8988T (cell line): ENCODE measurements around the gene ACOT11.

ENCODE experiments used
- DNase-seq: peaks from one replicate; pipeline ENCODE4 v3.0.0; 2011

ACOT11 gene

DNA sequence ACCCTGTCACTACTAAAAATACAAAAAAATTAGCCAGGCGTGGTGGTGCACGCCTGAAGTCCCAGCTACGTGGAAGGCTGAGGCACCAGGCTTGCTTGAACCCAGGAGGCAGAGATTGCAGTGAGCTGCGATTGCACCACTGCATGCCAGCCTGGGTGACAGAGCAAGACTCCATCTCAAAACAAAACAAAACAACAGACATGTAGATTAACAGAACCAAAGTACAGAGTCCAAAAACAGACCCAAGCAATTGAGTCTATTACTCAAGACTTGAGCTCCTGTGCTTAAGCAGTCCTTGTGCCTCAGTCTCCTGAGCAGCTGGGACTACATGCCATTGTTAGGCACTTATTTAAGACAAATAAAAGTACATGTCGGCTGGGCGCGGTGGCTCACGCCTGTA is 9.5 kb upstream of the ACOT11 start:
- DNase-seq = no peak

DNA sequence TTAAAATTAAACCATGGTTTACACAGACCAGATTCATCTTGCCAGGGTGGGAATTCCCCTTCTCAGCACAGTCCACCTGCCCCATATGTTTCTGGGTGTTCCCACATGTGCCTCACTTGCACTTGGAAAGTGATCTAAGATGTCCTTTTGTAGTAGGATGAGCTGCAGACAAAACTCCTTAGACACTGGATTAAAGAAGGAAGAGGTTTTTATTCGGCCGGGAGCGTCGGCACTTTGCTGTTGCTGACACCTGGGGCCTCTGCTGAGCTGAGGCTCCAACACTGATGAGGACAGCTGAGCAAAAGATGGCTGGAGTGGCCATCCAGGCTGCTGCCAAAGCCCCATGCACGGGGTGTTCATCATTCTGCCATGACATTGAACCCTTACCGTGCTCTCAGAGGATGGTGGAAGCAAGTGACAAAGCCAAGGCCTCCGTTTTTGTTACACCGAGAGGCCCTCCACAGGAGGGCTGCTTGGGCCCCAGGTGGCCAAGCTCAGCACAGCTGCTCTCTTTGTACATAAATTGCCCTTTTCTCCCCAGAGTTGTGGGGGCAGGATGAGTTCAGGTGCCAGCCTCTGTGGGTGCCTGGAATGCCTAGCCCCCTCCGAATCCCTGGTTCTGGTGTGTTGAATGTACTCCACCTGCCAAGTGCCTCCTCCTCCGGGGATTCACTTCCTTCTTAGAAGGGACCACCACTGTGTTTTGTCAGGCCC is 7.3 kb upstream of the ACOT11 start:
- no peak for DNase-seq

DNA sequence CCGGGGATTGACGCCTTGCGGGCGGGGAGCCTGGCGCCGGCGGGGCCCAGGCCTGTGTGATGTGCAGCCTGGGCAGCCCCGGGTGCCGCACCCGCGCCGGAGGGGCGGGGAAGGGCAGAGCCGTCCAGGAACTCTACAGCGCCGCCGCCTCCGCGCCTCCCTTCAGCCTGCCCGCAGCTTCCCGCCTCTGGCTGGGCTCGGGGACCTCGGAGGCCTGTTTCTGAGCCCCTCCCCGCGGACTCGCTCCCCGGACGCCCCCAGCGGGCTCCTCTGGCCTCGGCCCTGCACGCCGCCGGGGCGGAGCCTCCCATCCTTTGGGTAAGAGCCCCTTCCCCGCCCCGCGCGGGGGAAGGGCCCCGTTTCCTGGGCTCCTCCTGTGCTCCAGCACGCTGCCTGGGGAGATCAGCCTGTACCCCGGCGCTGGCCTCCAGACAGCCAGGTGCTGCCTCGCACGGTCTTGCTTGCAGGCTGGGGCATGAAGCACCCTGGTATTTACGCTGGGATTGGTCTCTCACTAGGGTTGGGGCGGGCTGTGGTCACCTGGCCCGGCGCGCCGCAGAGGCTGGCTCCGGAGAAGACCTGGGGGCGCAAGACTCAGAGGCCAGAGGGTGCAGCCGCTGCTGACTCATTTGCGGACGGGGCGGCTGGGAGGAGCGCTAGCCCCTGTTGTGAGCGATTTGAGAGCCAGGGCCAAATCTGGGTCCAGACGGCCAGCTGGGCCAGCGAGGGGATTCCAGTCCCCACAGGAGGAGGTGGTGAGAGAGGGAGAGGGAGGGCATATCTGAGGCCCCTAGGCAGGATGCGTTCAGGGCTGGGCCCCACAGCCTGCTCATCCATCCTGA is 5.7 kb upstream of the ACOT11 start:
- DNase-seq = peak; percentile 49

DNA sequence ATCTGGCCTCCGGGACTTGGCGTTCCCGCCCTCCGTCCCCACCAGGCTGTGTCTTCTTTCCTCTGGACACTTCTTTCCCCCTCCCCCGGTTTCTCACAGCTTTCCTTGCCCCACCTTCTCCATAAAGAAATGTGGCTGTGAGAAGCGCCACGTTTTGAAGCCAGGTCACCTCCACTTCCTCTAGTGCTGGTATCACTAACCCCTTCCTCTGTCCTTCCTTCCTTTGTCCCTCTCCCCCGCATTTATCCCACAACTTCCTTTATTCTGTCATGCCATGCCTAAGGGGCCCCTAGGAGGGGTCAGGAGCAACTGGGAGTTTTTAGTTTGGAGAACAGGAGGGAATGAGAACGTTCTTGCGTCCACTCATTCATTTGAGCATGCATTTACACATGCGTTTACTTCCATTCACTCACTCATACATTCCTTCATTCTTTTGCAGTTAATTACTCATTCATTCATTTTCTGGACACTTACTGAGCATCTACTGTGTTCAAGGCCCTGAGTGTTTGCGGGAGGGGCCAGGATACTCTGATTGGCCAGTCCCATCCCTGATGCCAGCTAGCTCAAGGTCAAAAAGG is 5.0 kb upstream of the ACOT11 start:
- DNase-seq = no peak

DNA sequence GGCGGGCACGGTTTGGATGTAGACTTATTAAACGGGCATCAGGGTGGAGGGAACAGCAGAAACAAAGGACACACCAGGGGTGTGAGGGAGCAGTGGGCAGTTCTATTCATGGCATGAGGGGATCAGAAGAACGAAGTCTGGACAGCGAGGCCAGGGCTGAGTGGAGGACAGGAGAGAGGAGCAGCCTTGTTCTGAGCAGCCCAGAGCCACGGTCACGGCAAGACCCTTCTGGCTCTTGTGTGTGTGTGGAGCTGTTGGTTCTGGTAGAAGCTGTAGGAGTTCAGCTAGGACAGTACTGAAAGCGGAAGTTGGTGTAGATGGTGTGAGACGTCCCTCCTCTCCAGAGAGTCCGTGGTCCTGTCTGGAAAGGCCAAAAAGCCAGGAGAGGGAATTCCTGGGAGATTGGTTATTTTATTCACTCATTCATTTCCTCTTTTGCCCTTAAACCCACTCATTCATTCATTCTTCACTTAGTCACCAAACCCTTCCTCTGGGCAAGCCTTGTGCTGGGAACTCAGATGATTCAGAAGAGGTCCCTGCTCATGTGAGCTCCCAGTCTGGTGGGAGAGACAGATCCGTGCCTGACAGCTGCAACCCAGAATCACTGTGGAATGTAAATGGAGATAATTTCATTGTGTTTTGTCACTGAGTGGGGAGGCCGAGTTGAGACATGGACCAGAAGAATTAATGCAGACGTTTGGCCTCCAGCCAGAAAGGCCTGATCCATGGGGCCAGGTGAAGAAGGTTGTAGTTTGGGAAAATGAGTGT is 4.1 kb upstream of the ACOT11 start:
- no peak for DNase-seq

DNA sequence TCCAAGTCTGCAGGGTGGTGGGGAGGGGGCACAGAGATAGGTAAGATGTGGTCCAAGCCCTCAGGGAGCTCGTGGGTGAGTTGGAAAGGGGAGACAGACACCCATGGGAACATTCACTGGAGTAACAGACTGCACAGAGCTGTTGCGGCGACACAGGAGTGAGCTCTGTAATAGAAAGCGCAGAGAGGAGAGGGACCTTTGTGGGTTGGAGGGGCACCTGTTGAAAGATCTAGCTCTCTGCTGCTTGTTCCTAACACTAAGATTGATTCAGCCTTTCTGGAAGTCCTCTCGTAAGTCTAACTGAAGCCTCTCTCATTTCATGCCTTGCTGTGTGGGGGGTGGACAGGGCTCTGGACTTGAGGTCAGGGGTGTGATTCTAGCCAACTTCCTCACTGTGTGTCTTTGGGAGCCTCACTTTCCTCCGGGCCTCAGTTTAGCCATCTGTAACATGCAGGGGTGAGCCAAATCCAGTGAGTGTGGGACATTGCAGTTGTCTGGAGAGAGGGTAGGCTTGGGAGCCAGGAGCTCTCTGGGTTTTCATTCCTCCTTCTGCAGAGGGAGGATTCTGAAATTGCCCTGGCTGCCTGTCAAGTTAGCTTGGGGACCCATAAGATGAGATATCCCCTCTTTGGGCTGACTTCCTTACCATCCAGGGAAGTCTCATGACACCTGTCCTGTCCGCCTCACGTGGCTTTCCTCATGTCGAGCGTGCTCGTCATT is 2.0 kb upstream of the ACOT11 start:
- DNase-seq = no peak

- DNase-seq = no peak
These were observed 1.2 kb upstream of the ACOT11 start for GRCh38 chr1:54546651-54547401.

- DNase-seq = no peak
These were observed 489 bp downstream of the ACOT11 start for GRCh38 chr1:54548389-54549044.

DNA sequence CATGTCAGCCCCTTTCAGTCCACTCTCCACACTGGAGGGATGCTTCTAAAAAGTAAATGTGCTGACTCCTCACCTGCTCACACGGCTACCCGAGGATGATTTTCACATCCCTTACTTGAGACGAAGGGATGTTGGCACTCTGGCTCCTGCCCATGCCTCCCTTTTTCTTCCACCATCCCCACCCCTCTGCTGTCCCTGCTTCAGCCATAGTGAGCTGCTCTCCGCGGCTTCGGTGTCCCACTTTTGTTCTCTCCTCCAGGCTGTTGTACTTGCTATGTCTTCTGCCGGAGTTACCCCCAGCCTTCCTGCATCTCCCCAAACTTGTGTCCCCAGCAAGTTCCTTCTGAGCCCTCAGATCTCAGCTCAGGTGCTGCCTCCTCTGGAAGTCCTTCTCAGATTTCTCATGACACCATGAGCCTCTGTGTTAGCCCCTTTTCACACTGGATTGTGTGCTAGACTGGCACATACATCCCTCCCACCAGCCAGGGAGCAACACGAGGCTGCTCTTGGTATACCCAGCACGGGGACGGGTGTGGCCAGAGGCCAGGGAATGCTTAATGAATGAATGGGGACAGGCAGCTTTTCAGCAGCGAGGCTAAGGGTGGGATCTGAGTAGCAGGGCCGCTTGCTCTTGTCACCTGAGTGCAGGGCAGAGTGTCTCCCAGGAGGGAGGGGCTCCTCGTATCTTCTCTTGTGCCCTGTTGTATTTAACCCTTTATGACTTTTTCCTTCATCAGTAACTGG is 1.3 kb downstream of the ACOT11 start:
- no peak for DNase-seq

DNA sequence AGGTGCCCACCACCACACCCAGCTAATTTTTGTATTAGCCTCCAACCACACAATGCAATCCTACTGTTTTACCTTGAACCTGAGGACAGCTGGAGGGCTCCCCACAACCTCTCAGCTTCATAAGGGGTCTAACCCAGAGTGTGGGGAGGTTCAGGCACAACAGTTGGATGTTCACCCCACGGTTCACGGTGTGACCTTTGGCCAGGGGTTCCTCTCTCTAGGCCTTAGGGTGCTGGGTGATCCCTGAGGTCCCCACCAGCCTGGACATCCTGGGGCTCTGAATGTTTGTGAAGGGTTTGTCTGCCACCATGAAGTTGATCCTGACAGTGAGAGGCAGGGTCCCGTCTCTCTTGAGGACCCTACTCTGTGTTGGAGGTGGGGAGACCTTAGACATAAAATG is 3.9 kb downstream of the ACOT11 start:
- no peak for DNase-seq

DNA sequence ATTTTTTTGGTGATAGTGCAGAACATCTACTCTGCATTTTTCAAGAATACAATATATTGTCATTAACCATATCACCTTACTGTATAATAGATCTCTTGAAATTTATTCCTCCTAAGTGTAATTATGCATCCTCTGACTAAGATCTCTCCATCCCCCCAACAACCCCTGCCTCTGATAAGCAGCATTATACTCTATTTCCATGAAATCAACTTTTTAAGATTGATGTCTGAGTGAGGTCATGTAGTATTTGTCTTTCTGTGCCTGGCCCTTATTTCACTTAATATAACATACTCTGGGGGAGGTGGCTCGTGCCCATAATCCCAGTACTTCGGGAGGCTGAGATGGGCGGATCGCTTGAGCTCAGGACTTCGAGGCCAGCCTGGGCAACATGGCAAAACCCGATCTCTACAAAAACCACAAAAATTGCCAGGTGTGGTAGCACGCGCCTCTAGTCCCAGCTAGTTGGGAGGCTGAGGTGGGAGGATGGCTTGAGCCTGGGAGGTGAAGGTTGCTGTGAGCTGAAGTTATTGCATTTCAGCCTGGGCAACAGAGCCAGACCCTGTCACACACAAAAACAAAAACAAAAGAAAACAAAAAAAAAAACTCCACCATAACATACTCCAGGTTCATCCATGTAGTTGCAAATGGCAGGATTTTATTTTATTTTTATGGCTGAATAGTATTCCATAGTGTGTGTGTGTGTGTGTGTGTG is 5.7 kb downstream of the ACOT11 start:
- DNase-seq = no peak

DNA sequence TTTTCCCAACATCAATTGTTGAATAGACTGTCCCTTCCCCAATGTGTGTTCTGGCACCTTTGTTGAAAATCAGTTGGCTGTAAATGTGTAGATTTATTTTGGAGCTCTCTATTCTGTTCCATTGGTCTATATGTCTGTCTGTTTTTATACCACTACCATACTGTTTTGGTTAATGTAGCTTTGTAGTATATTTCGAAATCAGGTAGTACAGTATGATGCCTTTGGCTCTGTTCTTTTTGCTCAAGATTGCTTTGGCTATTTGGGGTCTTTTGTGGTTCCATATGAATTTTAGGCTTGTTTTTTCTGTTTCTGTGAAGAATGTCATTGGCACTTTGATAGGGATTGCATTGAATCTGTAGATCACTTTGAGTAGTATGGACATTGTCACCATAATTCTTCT is 8.1 kb downstream of the ACOT11 start:
- DNase-seq = no peak

GRCh38 chr1:54557671-54558355 is 9.8 kb downstream of the ACOT11 start:
- DNase-seq = no peak

DNA sequence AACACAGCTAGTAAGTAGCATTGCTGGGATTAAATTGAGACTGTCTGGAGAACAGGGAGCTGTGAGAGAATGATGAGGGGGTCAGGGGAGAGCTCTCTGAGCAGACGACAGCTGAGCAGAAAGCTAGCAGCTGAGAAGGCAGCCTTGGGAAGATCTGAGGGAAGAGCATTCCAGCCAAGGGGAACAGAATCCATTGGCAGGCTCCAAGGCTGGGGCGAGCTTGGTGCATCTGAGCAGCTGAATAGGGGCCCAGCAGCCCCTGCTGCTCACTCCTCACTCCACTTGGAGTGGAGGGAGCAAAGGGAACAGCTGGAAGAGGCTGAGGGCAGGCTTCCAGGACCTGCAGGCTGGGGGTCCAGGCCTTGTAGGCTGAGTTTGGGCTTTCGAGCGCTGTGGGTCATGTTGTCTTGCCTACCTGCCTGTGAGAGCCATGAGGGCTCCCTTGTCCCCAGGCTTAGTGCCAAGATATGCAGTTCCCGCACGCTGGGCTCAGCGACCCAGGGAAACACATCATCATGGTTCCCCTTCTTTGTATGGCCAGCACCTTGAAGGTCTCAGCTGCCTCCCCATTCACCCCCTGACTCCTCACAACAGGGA is 10.5 kb downstream of the ACOT11 start:
- no peak for DNase-seq

DNA sequence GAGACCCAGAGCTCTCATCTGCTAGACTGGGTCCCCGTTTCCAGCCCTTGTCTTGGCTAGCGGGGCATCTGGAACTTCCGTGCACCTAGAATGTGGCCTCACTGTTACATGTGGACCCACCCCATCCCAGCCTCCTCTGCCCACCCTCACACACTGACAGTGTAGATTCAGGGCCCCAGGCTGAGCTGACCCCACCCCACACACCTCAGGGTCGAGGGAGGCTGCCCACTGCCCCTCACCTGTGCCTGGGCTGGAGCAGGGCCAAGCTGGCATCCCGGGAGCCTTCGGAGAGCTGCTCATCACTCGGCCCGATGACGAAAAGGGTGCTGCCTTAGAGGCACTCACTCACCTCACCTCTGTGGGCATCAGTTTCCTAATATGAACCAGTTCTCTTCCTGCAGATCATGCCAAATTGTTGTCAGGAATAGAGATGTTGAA is 11.1 kb downstream of the ACOT11 start:
- no peak for DNase-seq

GRCh38 chr1:54559771-54560231 is 11.8 kb downstream of the ACOT11 start:
- no peak for DNase-seq

GRCh38 chr1:54564312-54565112 is 16.5 kb downstream of the ACOT11 start:
- DNase-seq = no peak

GRCh38 chr1:54565113-54565501 is 17.1 kb downstream of the ACOT11 start:
- no peak for DNase-seq
